Dendritic cell treated with granulocyte-macrophage colony-stimulating factor and Interleukin-4, amounts not matched to agents 40 ng/mL and 50 ng/mL, for 4 days (primary cell): ENCODE measurements around the gene GFRA4.
A peak's percentile ranks its signal among the peaks of the same experiment; 100 is the strongest.

Source experiments
- H3K27ac Mint-ChIP-seq: one replicate; pipeline ENCODE4 v1.8.0; 2022; ENCODE audit warnings: mild to moderate bottlenecking, mixed read lengths
- H3K27me3 Mint-ChIP-seq: one replicate; pipeline ENCODE4 v1.8.0; 2022; ENCODE audit warnings: mild to moderate bottlenecking, mixed read lengths
- H3K36me3 Mint-ChIP-seq: one replicate; pipeline ENCODE4 v1.8.0; 2022; ENCODE audit warnings: low read depth, mixed read lengths
- H3K4me1 Mint-ChIP-seq: one replicate; pipeline ENCODE4 v1.8.0; 2022; ENCODE audit warnings: low read depth, mixed read lengths
- H3K4me3 Mint-ChIP-seq: one replicate; pipeline ENCODE4 v1.8.0; 2022; ENCODE audit warnings: mild to moderate bottlenecking, moderate library complexity, mixed read lengths
- H3K9me3 Mint-ChIP-seq: one replicate; pipeline ENCODE4 v1.8.0; 2022; ENCODE audit warnings: mixed read lengths
- intact Hi-C: fragments of 100-400 bp; cut with micrococcal nuclease; formaldehyde crosslinking; loops from one replicate; pipeline ENCODE4 v1.15.0; 2022

GFRA4 gene

GRCh38 chr20:3663031-3663701, at the start of gene GFRA4:
Gene GFRA4, minus strand, starts transcription at chr20:3663399. Its CDS starts 0 bp downstream, at chr20:3663399.
- intact Hi-C loops: no loop called here
- Mint-ChIP-seq H3K27me3 (peaks cover 58% of the 10 kb centered on the region), H3K27ac (no peak within 1 kb of the TSS)

GRCh38 chr20:3712279-3712873, 49.2 kb upstream of the GFRA4 start, which contains the start of gene SIGLEC1:
Gene SIGLEC1, minus strand, starts transcription at chr20:3712600. Its CDS starts 5,472 bp downstream, at chr20:3707128.
- no peaks in the 10 kb centered on the region for H3K27me3 Mint-ChIP-seq
- intact Hi-C loops: loop anchor here (2.0 to 5.0 kb wide), 2 partner anchors 40 to 150 kb away; no protein-coding TSS in a partner anchor
- peaks cover 90% of the 10 kb centered on the region for H3K4me1 Mint-ChIP-seq
- no peaks in the 10 kb centered on the region for H3K9me3 Mint-ChIP-seq
- peaks cover 47% of the 10 kb centered on the region for H3K36me3 Mint-ChIP-seq
- H3K27ac Mint-ChIP-seq: peak within 1 kb of the TSS; percentile 80
- H3K4me3 Mint-ChIP-seq: peak within 1 kb of the TSS; percentile 92

More at GRCh38 chr20:3663031-3663701, at the start of gene GFRA4:
- no peak within 1 kb of the TSS for H3K4me3 Mint-ChIP-seq
- H3K4me1 Mint-ChIP-seq: peaks cover 25% of the 10 kb centered on the region
- no peaks in the 10 kb centered on the region for H3K36me3 Mint-ChIP-seq
- no peaks in the 10 kb centered on the region for H3K9me3 Mint-ChIP-seq

GRCh38 chr20:3711484-3711941, 48.3 kb upstream of the GFRA4 start:
- H3K27me3 Mint-ChIP-seq: no peaks in the 10 kb centered on the region
- peaks cover 55% of the 10 kb centered on the region for H3K36me3 Mint-ChIP-seq
- H3K4me1 Mint-ChIP-seq: peaks cover 86% of the 10 kb centered on the region
- peak overlapping the region; percentile 92 for H3K4me3 Mint-ChIP-seq
- H3K27ac Mint-ChIP-seq: peak overlapping the region; percentile 80
- no peaks in the 10 kb centered on the region for H3K9me3 Mint-ChIP-seq
- intact Hi-C loops: loop anchor here (1.0 to 5.0 kb wide), 2 partner anchors 35 to 149 kb away; no protein-coding TSS in a partner anchor

GRCh38 chr20:3710703-3711483, 47.7 kb upstream of the GFRA4 start:
- intact Hi-C loops: loop anchor here (1.0 to 5.0 kb wide), 2 partner anchors 35 to 149 kb away; no protein-coding TSS in a partner anchor
- peaks cover under 1% of the 10 kb centered on the region for H3K27me3 Mint-ChIP-seq

GRCh38 chr20:3710011-3710466, 46.8 kb upstream of the GFRA4 start:
- Mint-ChIP-seq H3K9me3 (no peaks in the 10 kb centered on the region), H3K4me1 (peaks cover 75% of the 10 kb centered on the region), H3K27ac (peak overlapping the region; percentile 80), H3K4me3 (peak overlapping the region; percentile 92), H3K36me3 (peaks cover 70% of the 10 kb centered on the region), H3K27me3 (peaks cover 5% of the 10 kb centered on the region)
- intact Hi-C loops: loop anchor here (5.0 kb wide), 1 partner anchor 148 kb away; no protein-coding TSS in a partner anchor

More at GRCh38 chr20:3710703-3711483, 47.7 kb upstream of the GFRA4 start:
- Mint-ChIP-seq H3K4me1 (peaks cover 80% of the 10 kb centered on the region), H3K4me3 (peak overlapping the region; percentile 92), H3K36me3 (peaks cover 62% of the 10 kb centered on the region), H3K9me3 (no peaks in the 10 kb centered on the region), H3K27ac (peak overlapping the region; percentile 80)

GRCh38 chr20:3707508-3707899, 44.3 kb upstream of the GFRA4 start:
- H3K27ac Mint-ChIP-seq: peak overlapping the region; percentile 3
- peaks cover 95% of the 10 kb centered on the region for H3K36me3 Mint-ChIP-seq
- H3K4me1 Mint-ChIP-seq: peaks cover 52% of the 10 kb centered on the region
- intact Hi-C loops: no loop called here
- H3K9me3 Mint-ChIP-seq: no peaks in the 10 kb centered on the region
- H3K27me3 Mint-ChIP-seq: peaks cover 5% of the 10 kb centered on the region
- H3K4me3 Mint-ChIP-seq: peak overlapping the region; percentile 13

- H3K36me3 Mint-ChIP-seq: peaks cover 95% of the 10 kb centered on the region
- peaks cover 46% of the 10 kb centered on the region for H3K4me1 Mint-ChIP-seq
- peak overlapping the region; percentile 3 for H3K27ac Mint-ChIP-seq
- peaks cover 5% of the 10 kb centered on the region for H3K27me3 Mint-ChIP-seq
- no peaks in the 10 kb centered on the region for H3K9me3 Mint-ChIP-seq
- intact Hi-C loops: no loop called here
- H3K4me3 Mint-ChIP-seq: no peak overlapping the region
Measured at GRCh38 chr20:3706774-3707507, 43.7 kb upstream of the GFRA4 start.

GRCh38 chr20:3705970-3706739, 43.0 kb upstream of the GFRA4 start:
- H3K27me3 Mint-ChIP-seq: peaks cover 5% of the 10 kb centered on the region
- H3K9me3 Mint-ChIP-seq: no peaks in the 10 kb centered on the region
- no peak overlapping the region for H3K4me3 Mint-ChIP-seq
- H3K36me3 Mint-ChIP-seq: peaks cover 95% of the 10 kb centered on the region
- intact Hi-C loops: no loop called here
- H3K27ac Mint-ChIP-seq: no peak overlapping the region
- peaks cover 38% of the 10 kb centered on the region for H3K4me1 Mint-ChIP-seq

- Mint-ChIP-seq H3K4me1 (peaks cover 32% of the 10 kb centered on the region), H3K36me3 (peaks cover 100% of the 10 kb centered on the region), H3K9me3 (no peaks in the 10 kb centered on the region), H3K27ac (no peak overlapping the region), H3K4me3 (no peak overlapping the region), H3K27me3 (peaks cover 5% of the 10 kb centered on the region)
- intact Hi-C loops: no loop called here
Measured at GRCh38 chr20:3705491-3705969, 42.3 kb upstream of the GFRA4 start.

- Mint-ChIP-seq H3K36me3 (peaks cover 98% of the 10 kb centered on the region), H3K27me3 (peaks cover 5% of the 10 kb centered on the region), H3K4me1 (peaks cover 18% of the 10 kb centered on the region), H3K9me3 (no peaks in the 10 kb centered on the region), H3K4me3 (no peak overlapping the region), H3K27ac (no peak overlapping the region)
- intact Hi-C loops: no loop called here
Measured at GRCh38 chr20:3704087-3704486, 40.9 kb upstream of the GFRA4 start.

- intact Hi-C loops: no loop called here
- Mint-ChIP-seq H3K27ac (no peak overlapping the region), H3K9me3 (no peaks in the 10 kb centered on the region), H3K27me3 (peaks cover 5% of the 10 kb centered on the region), H3K4me1 (peaks cover 5% of the 10 kb centered on the region), H3K4me3 (no peak overlapping the region), H3K36me3 (peaks cover 98% of the 10 kb centered on the region)
Measured at GRCh38 chr20:3702611-3703391, 39.6 kb upstream of the GFRA4 start.
